WTC11 (cell line): ENCODE data around the gene SLC5A10.

Source experiments
- NFYB ChIP-seq: sonication (generic); formaldehyde crosslinking; conservative IDR thresholded peaks from 2 replicates; pipeline ENCODE4 v1.8.0; 2022; ENCODE audit warnings: low read depth, missing genetic modification reagents
- TF ChIP-seq, protein P1 (sequence below): sonication (generic); formaldehyde crosslinking; IDR thresholded peaks from 2 replicates; pipeline ENCODE4 v1.8.0; 2022; ENCODE audit warnings: mild to moderate bottlenecking, missing genetic modification reagents

GRCh38 chr17:18933102-18934058 lies 18.6 kb upstream of the SLC5A10 start:
- TF ChIP-seq, protein P1, sequence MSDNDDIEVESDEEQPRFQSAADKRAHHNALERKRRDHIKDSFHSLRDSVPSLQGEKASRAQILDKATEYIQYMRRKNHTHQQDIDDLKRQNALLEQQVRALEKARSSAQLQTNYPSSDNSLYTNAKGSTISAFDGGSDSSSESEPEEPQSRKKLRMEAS (CRISPR knock-in tag), result no peak
- TF ChIP-seq NFYB (CRISPR knock-in tag), result no peak
